ENCODE data around the gene CA9.

CA9 gene

DNA sequence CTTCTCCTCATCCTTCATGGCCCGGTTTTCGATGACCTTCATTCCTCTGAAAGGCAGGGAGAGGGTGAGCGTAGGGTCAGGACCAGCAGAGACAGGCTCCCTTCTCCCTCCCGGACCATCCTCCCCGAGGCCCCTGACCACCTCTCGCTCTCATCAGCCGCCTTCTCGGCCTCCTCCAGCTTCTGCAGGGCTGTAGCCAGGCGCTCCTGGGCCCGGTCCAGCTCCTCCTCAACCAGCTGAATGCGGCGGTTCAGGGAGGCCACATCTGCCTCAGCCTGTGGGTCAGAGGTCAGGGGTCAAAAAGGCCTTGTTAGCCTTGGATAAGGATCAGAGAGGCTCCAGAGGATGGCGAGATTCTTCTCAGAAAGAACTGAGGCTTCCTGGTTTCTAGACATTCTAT lies 11.8 kb downstream of the CA9 start:
- no peak for DNase-seq (ENCODE audit: low read depth, low spot score)
- TF ChIP-seq EZH2 (IDR thresholded peaks at IDR 0.05) (no peak), POLR2AphosphoS5 (IDR thresholded peaks at IDR 0.05; ENCODE audit: borderline replicate concordance, low read depth, low read length) (no peak), FOXP2 (optimal IDR thresholded peaks at IDR 0.05; ENCODE audit: control extremely low read depth, extremely low read length, insufficient read depth) (no peak)
- no peak overlapping the region for H3K9ac ChIP-seq (ENCODE audit: insufficient read length)
- H3K36me3 ChIP-seq (ENCODE audit: insufficient read depth, low read length), result peaks cover 22% of the 10 kb centered on the region; the same call in 1 of the 2 replicates
- H3K4me3 ChIP-seq, result no peak overlapping the region
- H3K9me3 ChIP-seq (ENCODE audit: low read depth, low read length), result no peaks in the 10 kb centered on the region
- no peak overlapping the region for H3K27ac ChIP-seq

DNA sequence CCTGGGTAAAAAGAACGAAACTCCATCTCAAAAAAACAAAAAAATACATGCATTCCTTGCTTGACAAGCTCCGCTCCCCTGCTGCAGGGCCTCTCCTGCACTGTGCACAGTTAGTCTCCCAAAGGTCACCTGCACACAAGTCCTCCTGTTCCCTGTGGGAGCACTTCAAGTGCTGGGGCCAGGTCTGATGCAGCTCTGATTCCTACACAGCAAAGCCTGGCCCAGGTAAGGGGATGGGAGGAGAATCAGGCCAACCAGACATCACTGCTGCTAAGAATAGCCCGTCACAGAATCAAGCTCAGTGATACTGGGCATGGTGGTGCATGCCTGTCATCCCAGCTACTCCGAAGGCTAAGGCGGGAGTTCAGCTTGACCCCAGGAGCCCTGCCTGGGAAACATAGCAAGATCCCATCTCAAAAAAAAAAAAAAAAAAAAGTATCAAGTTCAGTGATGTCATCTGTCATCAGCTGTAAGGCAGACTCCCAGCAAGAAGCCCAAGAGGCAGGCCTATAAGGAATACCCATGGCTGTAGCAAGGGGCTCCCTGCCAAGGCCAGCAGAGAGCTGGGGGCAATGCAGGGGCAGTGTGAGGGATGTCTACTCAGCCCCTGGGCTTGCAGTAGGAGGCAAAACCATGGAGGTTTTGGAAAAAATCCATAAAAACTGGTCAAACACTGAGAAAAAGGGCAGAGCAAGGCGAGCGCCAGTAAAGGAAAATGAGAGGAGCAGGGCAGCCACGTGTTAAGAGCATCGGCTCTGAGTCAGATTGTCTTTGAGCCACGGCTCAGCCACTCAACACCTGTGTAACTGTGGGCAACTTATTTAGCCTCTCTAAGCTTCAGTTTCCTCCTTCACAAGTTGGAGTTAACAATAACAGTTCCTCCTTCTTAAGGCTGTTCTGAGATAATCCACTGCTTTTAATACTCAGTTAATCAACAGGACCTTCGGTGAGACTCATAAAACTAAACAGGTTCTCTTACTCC lies 12.8 kb downstream of the CA9 start:
- Histone ChIP-seq H3K27ac (peak overlapping the region; percentile 13; the same call in 1 of the 2 replicates), H3K36me3 (ENCODE audit: insufficient read depth, low read length) (peaks cover 22% of the 10 kb centered on the region; the same call in 1 of the 2 replicates), H3K9ac (ENCODE audit: insufficient read length) (no peak overlapping the region), H3K9me3 (ENCODE audit: low read depth, low read length) (no peaks in the 10 kb centered on the region), H3K4me3 (no peak overlapping the region)
- DNase-seq (ENCODE audit: low read depth, low spot score), result no peak
- no peak for TF ChIP-seq FOXP2 (optimal IDR thresholded peaks at IDR 0.05; ENCODE audit: control extremely low read depth, extremely low read length, insufficient read depth)

DNA sequence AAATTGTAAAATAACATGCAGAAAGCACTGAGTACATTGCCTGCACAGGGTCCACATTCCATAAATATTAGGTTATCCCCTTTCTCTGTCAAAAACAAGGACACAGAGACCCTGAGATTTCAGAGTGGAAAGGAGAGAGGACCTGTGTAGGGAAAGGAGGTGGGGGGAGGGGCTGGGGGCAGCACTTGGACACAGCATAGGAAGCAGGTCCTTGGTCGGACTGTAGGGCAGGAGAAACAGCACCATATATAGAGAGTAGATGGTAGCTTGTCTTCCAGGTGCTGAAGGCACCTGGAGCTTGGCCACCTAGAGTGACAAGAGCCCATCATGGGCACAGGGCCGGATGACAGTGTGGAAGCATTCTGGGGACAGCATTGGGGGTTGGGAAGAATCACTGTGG lies 13.6 kb downstream of the CA9 start:
- no peaks in the 10 kb centered on the region for H3K9me3 ChIP-seq (ENCODE audit: low read depth, low read length)
- peak overlapping the region; percentile 13; the same call in 1 of the 2 replicates for H3K27ac ChIP-seq
- DNase-seq (ENCODE audit: low read depth, low spot score), result no peak
- no peak for TF ChIP-seq FOXP2 (optimal IDR thresholded peaks at IDR 0.05; ENCODE audit: control extremely low read depth, extremely low read length, insufficient read depth)
- no peak overlapping the region for H3K9ac ChIP-seq (ENCODE audit: insufficient read length)
- peaks cover 22% of the 10 kb centered on the region; the same call in 1 of the 2 replicates for H3K36me3 ChIP-seq (ENCODE audit: insufficient read depth, low read length)
- H3K4me3 ChIP-seq, result no peak overlapping the region

DNA sequence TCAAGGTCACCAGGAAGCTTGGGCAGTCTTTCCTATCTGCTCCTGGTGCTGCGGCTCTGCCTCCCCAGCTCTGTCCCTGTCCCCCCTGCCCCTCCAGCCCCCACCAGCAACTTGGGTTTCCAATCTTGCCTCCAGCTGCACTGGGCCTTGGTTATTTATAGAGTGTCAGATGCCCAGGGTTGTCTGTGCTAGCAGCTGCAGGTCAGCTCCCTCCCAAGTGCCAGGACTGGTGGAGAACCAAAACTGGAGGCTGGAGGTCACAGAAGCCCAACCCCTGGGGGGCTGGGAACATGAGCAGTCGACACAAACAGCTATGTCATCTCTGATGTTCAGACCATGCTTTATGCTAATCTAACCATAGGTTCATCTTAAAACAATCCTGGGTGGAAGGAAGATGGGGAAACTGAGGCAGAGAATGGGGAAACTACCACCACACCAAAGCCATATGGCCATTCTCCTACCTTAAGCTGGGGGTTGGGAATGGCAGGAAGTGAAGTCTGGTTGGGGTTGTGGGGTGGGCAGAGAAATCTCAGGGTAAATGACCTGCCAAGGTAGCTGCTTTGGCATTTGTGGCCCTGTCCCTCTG lies 14.3 kb downstream of the CA9 start:
- H3K9me3 ChIP-seq (ENCODE audit: low read depth, low read length), result no peaks in the 10 kb centered on the region
- no peak for TF ChIP-seq FOXP2 (optimal IDR thresholded peaks at IDR 0.05; ENCODE audit: control extremely low read depth, extremely low read length, insufficient read depth)
- no peak for TF ChIP-seq POLR2AphosphoS5 (IDR thresholded peaks at IDR 0.05; ENCODE audit: borderline replicate concordance, low read depth, low read length)
- no peak for TF ChIP-seq EZH2 (IDR thresholded peaks at IDR 0.05)
- no peak for DNase-seq (ENCODE audit: low read depth, low spot score)
- no peak overlapping the region for H3K4me3 ChIP-seq
- no peak overlapping the region for H3K27ac ChIP-seq
- no peak overlapping the region for H3K9ac ChIP-seq (ENCODE audit: insufficient read length)
- peaks cover 20% of the 10 kb centered on the region; the same call in 1 of the 2 replicates for H3K36me3 ChIP-seq (ENCODE audit: insufficient read depth, low read length)

DNA sequence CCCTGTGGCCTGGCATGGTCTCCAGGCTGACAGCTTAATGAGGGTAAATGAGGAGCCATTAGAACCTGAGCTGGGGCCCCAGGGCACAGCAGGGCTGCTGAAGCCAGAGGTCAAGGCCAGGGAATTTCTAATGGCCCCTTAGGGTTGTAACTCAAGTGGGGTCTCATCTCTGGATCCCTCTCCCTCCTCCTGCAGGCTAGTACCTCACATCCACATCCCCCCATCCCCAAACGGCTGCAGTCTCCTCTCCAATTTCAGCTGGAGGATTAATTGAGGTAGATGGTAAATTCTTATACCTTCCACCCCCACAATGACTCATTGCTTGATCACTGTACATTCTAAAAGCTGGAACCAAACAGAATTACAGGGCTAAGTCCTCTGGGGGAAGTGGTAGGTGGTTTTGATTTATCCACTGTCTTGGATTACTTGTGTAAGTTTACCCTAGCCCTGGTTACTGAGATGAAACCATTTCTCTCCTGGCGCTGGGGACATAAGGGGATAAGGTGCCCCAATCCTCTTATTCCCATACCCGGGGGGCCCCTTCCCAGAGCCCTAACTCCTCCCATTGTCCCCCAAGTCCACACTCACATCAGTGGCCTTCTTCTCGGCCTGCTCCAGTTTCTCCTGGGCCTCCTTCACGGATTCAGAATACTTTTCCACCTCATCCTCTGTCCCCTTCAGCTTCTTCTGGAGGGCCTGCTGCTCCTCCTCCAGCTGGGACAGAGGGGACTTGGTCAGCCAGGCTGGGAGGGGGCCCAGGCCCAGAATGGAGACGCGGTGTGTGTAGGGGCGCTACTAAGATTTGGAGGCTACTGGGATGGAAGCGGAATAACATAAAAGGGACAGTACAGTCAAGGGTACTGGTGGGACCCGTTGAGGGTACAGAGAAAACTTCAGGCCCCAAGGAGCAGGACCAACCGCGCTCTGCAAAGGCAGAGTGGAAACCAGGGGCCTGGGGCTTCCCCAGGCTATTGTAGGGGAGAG lies 15.1 kb downstream of the CA9 start:
- Histone ChIP-seq H3K4me3 (peak overlapping the region; percentile 96), H3K36me3 (ENCODE audit: insufficient read depth, low read length) (peaks cover 13% of the 10 kb centered on the region; the same call in 1 of the 2 replicates), H3K9me3 (ENCODE audit: low read depth, low read length) (no peaks in the 10 kb centered on the region), H3K9ac (ENCODE audit: insufficient read length) (peak overlapping the region; percentile 49), H3K27ac (peak overlapping the region; percentile 49; the same call in 1 of the 2 replicates)
- TF ChIP-seq POLR2AphosphoS5 (IDR thresholded peaks at IDR 0.05; ENCODE audit: borderline replicate concordance, low read depth, low read length) (no peak), EZH2 (IDR thresholded peaks at IDR 0.05) (no peak), FOXP2 (optimal IDR thresholded peaks at IDR 0.05; ENCODE audit: control extremely low read depth, extremely low read length, insufficient read depth) (no peak)
- no peak for DNase-seq (ENCODE audit: low read depth, low spot score)

DNA sequence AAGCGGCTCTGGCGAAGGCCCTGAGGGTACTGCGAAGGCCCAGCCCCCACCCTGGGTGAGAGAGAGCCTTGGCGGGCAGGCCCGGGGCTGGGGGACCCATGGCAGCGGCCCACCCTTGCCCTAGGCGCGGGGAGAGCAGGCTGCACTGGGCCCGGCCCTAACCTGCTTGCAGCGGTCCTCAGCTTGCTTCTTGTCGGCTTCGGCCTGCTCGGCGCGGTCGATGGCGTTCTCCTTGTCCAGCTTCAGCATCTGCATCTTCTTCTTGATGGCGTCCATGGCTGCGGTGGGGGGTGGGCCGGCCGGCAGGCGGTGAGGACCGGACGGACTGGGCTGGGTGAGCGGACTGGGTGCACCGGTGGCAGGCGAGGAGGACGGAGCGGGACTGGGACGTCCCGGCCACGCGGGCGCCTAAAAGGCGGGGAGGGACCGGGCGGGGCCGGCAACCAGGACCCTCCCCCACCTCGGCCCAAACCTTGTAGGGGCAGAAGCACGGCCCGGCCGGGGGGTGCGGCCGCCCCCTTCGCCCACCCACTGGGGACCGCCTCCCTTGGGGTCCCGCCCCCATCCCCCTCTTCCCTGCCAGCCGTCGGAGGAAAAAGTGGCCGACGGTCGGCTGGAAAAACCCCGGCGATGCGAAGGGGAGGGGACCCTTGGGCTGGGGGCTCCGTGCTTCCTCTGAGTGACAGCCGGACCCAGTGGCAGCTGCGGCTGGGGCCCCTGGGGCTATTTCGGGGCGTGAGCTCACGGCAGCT lies 16.0 kb downstream of the CA9 start, which contains the start of gene TPM2:
Gene TPM2 (minus strand): TSS at position 384 of the 752 bp plus-strand sequence. CDS start 108 bp downstream, at position 276.
- TF ChIP-seq POLR2AphosphoS5 (IDR thresholded peaks at IDR 0.05; ENCODE audit: borderline replicate concordance, low read depth, low read length) (peak; percentile 90), EZH2 (IDR thresholded peaks at IDR 0.05) (no peak), FOXP2 (optimal IDR thresholded peaks at IDR 0.05; ENCODE audit: control extremely low read depth, extremely low read length, insufficient read depth) (no peak)
- H3K9me3 ChIP-seq (ENCODE audit: low read depth, low read length), result no peaks in the 10 kb centered on the region
- peak within 1 kb of the TSS; percentile 90 for H3K9ac ChIP-seq (ENCODE audit: insufficient read length)
- peaks cover 4% of the 10 kb centered on the region; the same call in 1 of the 2 replicates for H3K36me3 ChIP-seq (ENCODE audit: insufficient read depth, low read length)
- H3K27ac ChIP-seq, result peak within 1 kb of the TSS; percentile 81
- DNase-seq (ENCODE audit: low read depth, low spot score), result no peak
- peak within 1 kb of the TSS; percentile 96 for H3K4me3 ChIP-seq

DNA sequence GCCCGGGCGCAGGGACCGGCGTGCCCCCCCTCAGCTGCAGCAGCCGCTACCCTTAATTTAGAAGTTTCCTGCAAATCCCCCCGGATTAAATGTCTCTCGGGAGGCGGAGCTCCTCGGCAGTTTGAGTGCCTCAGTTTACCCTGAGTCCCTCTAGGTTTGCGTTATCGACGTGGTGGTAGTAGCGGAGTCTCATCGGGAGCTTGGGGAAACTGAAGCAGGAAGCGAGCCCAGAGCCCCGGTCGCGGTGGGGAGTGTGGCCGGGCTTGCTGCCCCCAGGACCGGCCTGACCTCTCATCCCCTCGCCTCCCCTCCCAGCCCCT lies 16.5 kb downstream of the CA9 start:
- peak overlapping the region; percentile 96 for H3K4me3 ChIP-seq
- no peak for DNase-seq (ENCODE audit: low read depth, low spot score)
- no peak for TF ChIP-seq POLR2AphosphoS5 (IDR thresholded peaks at IDR 0.05; ENCODE audit: borderline replicate concordance, low read depth, low read length)
- no peak for TF ChIP-seq FOXP2 (optimal IDR thresholded peaks at IDR 0.05; ENCODE audit: control extremely low read depth, extremely low read length, insufficient read depth)
- TF ChIP-seq EZH2 (IDR thresholded peaks at IDR 0.05), result no peak
- H3K27ac ChIP-seq, result no peak overlapping the region
- no peaks in the 10 kb centered on the region; the same call in 1 of the 2 replicates for H3K36me3 ChIP-seq (ENCODE audit: insufficient read depth, low read length)
- peak overlapping the region; percentile 90 for H3K9ac ChIP-seq (ENCODE audit: insufficient read length)
- H3K9me3 ChIP-seq (ENCODE audit: low read depth, low read length), result no peaks in the 10 kb centered on the region
